Right cardiac atrium (tissue), 5 donors: ENCODE results near the gene DUSP2. TPM values are rescaled to one million over a fixed set of nuclear protein-coding genes. Genes with fewer than 3 reads are reported as not detected.
A peak's percentile ranks its signal among the peaks of the same experiment; 100 is the strongest.

Experiments
- ATAC-seq, 2 donors: fragments of 200-7000 bp; cut with Tn5 transposase; one replicate each; pipeline versions ENCODE4 v1.8.0 to v1.9.1; 2020; ENCODE audit warnings: moderate library complexity in 2 of 2, mild to moderate bottlenecking in 1 of 2
- DNase-seq, 3 donors: peaks; one replicate each; pipeline ENCODE4 v3.0.0-alpha.2; 2020
- H3K27ac ChIP-seq: one replicate; pipeline ENCODE4 v1.5.1; 2013; ENCODE audit warnings: mild to moderate bottlenecking, low read length, control low read depth, moderate library complexity
- H3K27me3 ChIP-seq: one replicate; pipeline ENCODE4 v1.6.1; 2013; ENCODE audit not compliant: control insufficient read depth, insufficient read depth
- H3K4me1 ChIP-seq: one replicate; pipeline ENCODE4 v1.6.1; 2013; ENCODE audit warnings: low read length; ENCODE audit not compliant: control insufficient read depth, insufficient read depth
- H3K4me3 ChIP-seq: one replicate; pipeline ENCODE4 v1.5.1; 2013; ENCODE audit warnings: low read length, control low read depth
- H3K9me3 ChIP-seq: one replicate; pipeline ENCODE4 v1.6.1; 2013; ENCODE audit warnings: low read length; ENCODE audit not compliant: control insufficient read depth
- WGBS: extraction: QIAGEN DNeasy Blood & Tissue Kit; methylation state at CpG from one replicate; pipeline ENCODE4 v1.1.7; 2013; 5-methylcytosine and 5-hydroxymethylcytosine counted together
- intact Hi-C, 4 donors: fragments of 100-400 bp; cut with DNase I; formaldehyde crosslinking; loops; one replicate each; pipeline versions ENCODE4 v1.11.0 to v1.14.0; 2022 to 2023
- polyA plus RNA-seq: library from polyadenylated mRNA; stranded (reverse); fragments of 200-250 nt; gene quantifications from one replicate; pipeline ENCODE4 v1.2.3, GENCODE V29; 2013
- total RNA-seq, 4 donors: library from RNA; stranded (reverse); fragmentation: NEBNext Ultra II Directional; extraction: Animal tissue kit (Norgen Biotek cat#: 25700); gene quantifications; one replicate each; pipeline ENCODE4 v1.2.1, GENCODE V29; 2021
- donor health status: healthy with polysubstance abuse.
- donor health status: DM: no; HTN: yes; CAD: no.
- donor health status: DM: no; HTN: no; CAD: no.
- donor health status: DM: no; HTN: yes; CAD: no; lungs with severe emphysema.
- donor health status: DM: yes; HTN: yes; CAD: no.

Gene DUSP2
- total and polyA plus RNA-seq, 5 donors, result 1.2 to 2.6 (median 1.7) TPM

DNA sequence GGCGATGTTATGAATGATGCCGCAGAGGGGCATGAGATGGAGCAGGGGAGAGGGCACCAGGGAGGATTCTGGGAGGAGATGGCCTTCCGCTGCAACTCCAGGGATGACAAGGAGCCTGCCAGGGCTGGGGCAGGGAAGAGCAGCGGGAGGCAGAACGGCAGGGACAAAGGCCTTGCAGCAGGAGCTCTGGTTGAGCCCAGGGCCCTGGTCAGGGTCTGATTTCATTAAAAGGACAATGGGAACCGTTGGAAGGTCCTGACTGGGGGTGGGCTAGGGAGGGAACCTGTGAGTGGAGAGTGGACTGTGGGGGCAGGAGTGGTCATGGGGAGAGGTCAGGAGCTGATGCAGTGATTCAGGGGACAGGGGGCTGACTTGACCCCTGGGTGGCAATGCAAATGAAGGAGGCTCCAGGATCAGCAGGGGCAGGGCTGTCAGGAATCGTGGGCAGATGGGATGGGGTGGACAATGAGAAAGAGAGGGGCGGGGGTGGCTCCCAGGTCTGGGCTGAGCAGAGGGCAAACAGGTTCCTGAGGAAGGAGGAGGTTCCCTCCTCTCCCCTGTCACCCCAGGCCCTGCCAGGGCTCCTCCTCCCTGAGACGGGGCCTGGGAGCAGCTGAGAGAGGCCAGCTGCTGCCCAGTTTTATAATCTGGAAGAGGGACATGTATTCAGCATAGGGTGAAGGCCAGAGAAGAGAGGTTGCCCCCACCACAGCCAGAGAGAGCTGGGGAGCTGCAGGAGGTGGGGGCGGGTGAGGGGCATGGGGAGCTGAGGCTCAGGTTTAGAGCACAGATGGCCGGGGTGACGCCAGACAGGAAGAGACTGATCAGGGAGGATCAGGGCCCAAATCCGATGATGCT, 7.3 kb upstream of the DUSP2 start:
- WGBS, result 76% methylated on average over 13 of the region's 13 CpGs
- no peak for ATAC-seq
- DNase-seq, result no peak
- Histone ChIP-seq H3K27me3 (no peaks in the 10 kb centered on the region), H3K4me1 (no peaks in the 10 kb centered on the region), H3K9me3 (no peaks in the 10 kb centered on the region), H3K27ac (no peak overlapping the region), H3K4me3 (no peak overlapping the region)
- intact Hi-C loops, result no loop called here

DNA sequence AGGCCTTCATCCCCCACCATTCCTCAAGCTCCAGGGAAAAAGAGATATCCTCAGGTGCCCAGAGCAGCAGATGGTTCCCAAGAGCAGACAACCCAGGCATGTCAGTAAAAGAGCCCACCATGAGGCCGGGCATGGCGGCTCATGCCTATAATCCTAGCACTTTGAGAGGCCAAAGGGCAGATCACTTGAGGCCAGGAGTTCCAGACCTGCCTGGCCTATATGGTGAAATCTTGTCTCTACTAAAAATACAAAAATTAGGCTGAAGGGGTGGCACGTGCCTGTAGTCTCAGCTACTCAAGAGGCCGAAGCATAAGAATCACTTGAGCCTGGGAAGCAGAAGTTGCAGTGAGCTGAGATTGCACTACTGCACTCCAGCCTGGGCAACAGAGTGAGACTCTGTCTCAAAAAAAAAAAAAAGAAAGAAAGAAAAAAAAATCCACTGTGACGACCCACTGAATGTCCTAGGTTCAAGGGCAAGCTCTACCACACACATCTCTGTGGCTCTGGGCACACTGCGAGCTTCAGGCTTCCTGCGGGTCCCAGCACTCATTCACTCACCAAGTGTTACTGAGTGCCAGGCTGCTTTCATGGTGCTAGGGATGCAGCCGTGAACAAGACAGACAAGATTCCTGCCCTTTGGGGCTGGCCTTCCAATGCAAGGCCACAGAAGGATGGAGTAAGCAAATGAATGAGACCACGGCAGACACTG, 6.5 kb upstream of the DUSP2 start:
- Histone ChIP-seq H3K4me1 (no peaks in the 10 kb centered on the region), H3K4me3 (no peak overlapping the region), H3K27me3 (no peaks in the 10 kb centered on the region), H3K27ac (no peak overlapping the region), H3K9me3 (no peaks in the 10 kb centered on the region)
- WGBS, result 93% methylated on average over 9 of the region's 9 CpGs
- intact Hi-C loops, result no loop called here
- DNase-seq, result no peak
- no peak for ATAC-seq

DNA sequence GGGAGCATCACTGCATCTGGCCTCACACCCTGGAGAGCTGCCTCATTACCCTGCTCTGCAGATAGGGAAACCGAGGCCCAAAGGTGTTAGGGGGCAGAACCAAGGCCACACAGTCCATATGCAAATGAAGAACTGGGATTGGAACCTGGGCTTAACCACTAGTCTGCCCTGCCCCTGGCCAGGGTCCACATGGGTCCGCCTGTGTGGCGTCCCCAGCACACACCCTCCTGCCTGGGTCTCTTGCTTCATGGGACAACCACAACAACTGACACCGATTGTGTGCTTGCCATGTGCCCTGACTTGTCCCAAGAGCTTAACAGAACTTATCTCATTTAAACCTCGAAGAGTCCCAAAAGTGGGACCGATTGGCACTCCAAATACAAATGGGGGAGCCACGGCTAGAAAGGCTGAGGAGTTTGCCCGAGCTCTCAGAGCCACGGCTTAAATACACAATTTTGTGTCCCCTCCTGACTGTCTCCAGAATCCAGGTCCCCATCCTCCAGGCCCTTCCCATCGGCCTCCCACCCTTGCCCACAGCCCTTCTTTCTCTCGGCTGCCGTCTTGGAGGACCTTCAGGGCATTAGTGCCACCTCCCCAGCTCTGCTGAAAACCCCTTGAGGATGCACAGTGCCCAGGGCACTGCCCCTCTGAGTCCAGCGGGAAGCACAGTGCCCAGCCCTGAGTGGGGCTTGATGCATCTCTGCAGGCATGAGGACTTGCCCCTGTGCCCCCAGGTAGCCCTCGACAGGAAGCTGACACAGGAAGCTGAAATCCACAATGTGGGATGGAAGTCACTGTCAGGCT, 5.8 kb upstream of the DUSP2 start:
- WGBS, result 93% methylated on average over 14 of the region's 14 CpGs
- intact Hi-C loops, result no loop called here
- no peak for DNase-seq

DNA sequence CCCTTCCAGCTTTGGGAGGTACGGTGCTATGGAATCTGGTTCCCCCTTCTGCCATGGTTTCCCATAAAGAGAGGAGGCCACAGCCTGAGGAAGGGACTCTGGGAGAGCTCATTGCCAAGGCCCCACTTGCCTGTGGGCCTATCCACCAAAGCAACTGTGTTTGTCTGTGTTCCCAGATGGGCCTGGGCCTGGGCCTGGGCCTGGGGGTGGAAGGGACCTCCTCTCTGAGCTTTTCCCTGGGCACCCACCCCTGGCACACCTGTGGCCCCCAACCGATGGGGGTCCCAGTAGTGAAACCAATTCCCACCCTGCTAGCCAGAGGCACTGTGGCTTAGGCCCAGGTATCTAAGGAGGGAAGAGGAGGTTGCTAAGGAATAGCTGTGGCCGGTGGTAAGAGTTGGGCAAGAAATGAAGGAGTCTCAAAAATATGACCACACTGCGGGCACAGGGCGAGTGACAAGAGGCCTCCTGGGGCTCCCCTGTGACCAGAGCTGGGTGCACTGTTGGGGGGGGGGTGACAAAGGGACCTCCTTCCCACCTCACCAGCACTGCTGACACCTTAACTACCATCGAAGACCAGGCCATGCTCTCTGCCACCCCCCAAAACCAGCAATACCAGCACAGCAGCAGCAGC, 4.9 kb upstream of the DUSP2 start:
- DNase-seq (no peak), ATAC-seq (no peak)
- WGBS, result 96% methylated on average over 6 of the region's 6 CpGs
- no peaks in the 10 kb centered on the region for H3K9me3 ChIP-seq
- no peak overlapping the region for H3K4me3 ChIP-seq
- intact Hi-C loops, result no loop called here
- H3K4me1 ChIP-seq, result no peaks in the 10 kb centered on the region
- no peak overlapping the region for H3K27ac ChIP-seq
- no peaks in the 10 kb centered on the region for H3K27me3 ChIP-seq

More for the DNA sequence above, 5.8 kb upstream of the DUSP2 start:
- ATAC-seq, result no peak
- Histone ChIP-seq H3K9me3 (no peaks in the 10 kb centered on the region), H3K27ac (no peak overlapping the region), H3K4me3 (no peak overlapping the region), H3K27me3 (no peaks in the 10 kb centered on the region), H3K4me1 (no peaks in the 10 kb centered on the region)

DNA sequence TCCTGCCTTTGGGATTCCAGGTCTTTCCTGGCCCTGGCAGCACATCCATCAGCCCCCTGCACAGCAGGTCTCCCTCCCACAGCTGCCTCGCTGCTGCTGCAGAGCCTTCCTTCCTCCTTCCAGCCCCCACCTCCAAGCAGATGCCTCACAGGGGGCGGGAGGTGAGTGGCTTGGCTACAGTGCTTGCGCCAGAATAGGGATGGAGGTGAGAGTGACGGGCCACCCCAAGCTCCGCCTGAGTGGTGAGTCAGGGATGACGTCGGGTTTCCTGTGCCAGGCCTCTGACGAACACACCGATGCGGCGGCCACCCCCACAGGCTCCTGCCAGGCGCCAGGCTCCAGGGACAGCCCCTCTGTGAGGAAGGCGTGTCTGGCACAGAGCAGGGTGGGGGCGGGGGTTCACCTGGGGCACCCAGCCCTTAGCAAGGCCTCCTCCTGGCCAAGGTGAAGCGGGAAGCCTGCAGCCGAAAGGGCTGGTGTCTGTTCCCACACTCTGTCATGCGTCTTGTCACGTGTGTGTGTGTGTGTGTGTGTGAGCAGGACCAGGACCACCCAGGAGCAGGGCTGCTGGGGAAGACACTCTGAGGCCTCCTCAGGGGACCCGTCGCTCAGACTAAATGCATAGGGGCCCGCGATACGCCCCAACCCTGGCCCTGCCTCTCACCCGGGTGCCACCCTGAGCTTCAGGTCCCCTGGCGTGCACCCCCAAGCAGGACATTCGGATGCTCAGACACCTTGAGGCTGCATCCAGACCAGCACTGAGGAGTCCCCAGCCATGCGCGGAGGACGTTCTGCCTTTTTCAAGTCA, 3.4 kb upstream of the DUSP2 start:
- WGBS, result 47% methylated on average over 29 of the region's 29 CpGs
- Histone ChIP-seq H3K27me3 (no peaks in the 10 kb centered on the region), H3K27ac (no peak overlapping the region), H3K4me1 (no peaks in the 10 kb centered on the region), H3K9me3 (no peaks in the 10 kb centered on the region), H3K4me3 (no peak overlapping the region)
- DNase-seq (peak; percentile 81 to 88 (median 85)), ATAC-seq (peak; percentile 41 to 79)
- intact Hi-C loops, result loop anchor here in 2 of 4 donors (10.0 kb wide), 1 partner anchor 116 kb away; the partner anchor contains the start of genes CIAO1 (in 2 of the 2) and TMEM127 (in 2 of the 2)

DNA sequence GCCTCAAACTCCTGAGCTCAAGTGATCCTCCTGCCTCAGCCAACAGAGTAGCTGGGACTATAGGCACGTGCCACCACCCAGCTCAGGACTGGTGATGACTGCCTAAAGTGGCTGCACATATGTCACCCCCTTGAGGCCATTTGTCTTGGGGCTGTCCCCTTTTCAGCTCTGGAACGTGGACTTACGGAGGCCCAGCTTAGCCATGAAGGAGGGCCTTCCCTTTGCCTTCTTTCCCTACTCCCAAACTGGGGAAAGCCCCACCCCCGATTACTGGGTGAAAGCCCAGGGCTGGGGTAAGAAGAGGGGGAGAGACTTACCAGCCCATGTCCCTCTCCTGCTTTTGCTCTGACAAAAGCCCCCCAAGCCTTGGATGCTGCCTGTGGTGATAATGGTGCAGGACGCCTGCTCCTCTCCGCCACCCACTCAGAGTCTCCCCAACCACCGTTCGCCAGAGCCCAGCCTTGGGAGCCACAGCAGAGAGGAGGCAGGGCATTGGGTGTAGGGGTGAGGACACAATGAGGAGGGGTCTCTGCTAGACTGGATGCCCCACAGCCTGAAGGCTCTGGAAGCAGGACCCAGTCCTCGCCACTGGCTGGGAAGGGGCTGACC, 2.5 kb upstream of the DUSP2 start:
- 70% methylated on average over 9 of the region's 9 CpGs for WGBS
- intact Hi-C loops, result loop anchor here in 2 of 4 donors (10.0 kb wide), 1 partner anchor 117 kb away; the partner anchor contains the start of genes CIAO1 (in 2 of the 2) and TMEM127 (in 2 of the 2)
- no peaks in the 10 kb centered on the region for H3K27me3 ChIP-seq
- no peak overlapping the region for H3K27ac ChIP-seq
- H3K9me3 ChIP-seq, result no peaks in the 10 kb centered on the region
- H3K4me3 ChIP-seq, result no peak overlapping the region
- no peaks in the 10 kb centered on the region for H3K4me1 ChIP-seq
- no peak for DNase-seq
- no peak for ATAC-seq

DNA sequence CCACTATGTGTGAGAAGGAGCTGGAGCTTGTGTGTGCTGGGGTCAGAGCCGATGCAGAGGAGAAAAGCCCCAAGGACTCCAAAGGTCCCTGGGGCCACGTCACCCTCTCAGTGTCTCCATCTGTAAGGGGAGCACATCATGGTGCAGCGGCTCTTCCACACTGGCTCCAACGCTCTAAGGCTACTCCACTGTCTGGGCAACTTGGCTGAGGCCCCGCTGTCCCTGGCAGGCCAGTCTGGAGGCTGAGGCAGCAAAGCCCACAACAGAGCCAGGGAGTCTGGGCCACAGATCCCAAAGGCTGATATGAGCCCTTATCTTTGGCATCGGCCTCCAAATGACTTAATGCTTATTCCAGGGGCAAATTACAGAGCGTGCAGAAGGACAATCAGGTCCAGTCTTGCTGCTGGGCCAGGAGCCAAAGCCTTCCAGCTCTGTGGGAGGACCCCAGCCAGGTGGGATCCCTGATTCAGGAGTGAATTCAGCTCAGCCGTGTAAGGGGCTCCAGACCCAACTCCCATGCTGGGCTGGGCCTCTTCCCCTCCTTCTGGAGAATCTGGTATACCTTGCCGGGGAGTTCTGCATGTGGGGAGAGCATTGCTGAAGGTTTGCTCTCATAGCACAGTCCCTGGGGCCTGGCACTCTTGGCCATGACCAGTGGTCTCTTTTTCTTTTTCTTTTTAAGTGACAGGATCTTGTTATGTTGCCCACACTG, 1.8 kb upstream of the DUSP2 start:
- Histone ChIP-seq H3K4me3 (no peak overlapping the region), H3K4me1 (no peaks in the 10 kb centered on the region), H3K9me3 (no peaks in the 10 kb centered on the region), H3K27me3 (no peaks in the 10 kb centered on the region), H3K27ac (no peak overlapping the region)
- ATAC-seq (no peak), DNase-seq (no peak)
- intact Hi-C loops, result loop anchor here in 2 of 4 donors (10.0 kb wide), 1 partner anchor 118 kb away; the partner anchor contains the start of genes CIAO1 (in 2 of the 2) and TMEM127 (in 2 of the 2)
- WGBS, result 71% methylated on average over 9 of the region's 9 CpGs

DNA sequence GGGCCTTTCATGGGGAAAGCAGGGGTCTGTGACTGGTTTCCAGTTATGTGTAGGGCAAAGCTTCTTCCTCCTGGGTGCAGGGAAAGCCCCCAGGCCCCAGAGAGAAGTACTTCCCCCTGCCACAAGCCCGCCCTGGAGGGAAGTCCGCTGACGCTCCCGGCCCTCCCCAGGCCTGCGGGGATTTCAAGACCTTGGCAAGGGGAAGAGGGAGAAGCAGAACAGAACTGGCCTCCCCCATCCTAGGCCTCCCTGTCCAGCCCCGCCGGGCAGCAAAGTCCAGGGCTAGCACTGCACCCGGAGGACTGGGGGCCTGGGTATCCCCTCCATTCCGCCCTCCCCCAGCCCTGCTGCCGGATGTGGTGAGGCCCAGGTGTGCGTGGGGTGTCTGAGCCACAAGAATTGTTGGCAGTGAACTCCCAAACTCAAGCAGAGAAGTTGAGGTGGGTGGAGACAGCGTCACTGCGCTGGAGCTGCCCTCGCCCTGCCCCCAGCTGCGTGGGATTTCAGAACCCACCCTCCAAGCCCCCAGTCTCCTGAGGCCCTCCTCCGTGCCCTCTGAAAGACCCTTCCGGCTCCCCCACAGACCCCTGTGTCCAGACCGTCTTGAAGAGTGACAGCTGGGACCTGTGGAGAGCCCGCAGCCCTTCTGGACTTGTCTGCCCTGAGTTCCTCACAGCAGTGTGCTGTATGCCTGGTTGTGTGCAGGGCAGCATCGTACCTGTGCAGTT, 1.1 kb upstream of the DUSP2 start:
- intact Hi-C loops, result loop anchor here in 2 of 4 donors (10.0 kb wide), 1 partner anchor 118 kb away; the partner anchor contains the start of genes CIAO1 (in 2 of the 2) and TMEM127 (in 2 of the 2)

DNA sequence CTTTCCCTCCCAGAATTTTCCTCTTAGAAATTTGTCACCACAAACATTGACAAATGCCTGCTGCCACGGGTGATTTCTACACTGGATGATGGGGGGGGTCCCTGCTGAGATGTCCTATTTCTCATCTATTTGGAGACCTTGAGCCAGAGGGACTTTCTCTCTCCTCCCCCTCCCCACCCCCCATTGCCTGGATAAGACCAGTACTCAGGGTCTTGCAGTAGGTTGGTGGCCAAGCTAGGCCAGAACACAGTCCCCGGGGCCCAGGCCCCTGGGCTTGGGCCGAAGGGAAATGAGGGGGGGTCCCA, 560 bp upstream of the DUSP2 start:
- intact Hi-C loops, result loop anchor here in 2 of 4 donors (10.0 kb wide), 1 partner anchor 119 kb away; the partner anchor contains the start of genes CIAO1 (in 2 of the 2) and TMEM127 (in 2 of the 2)
- WGBS, result 51% methylated on average over 3 of the region's 3 CpGs
- ATAC-seq, result no peak
- DNase-seq, result no peak
- no peaks in the 10 kb centered on the region for H3K9me3 ChIP-seq
- H3K4me1 ChIP-seq, result no peaks in the 10 kb centered on the region
- H3K4me3 ChIP-seq, result no peak overlapping the region
- no peaks in the 10 kb centered on the region for H3K27me3 ChIP-seq
- no peak overlapping the region for H3K27ac ChIP-seq

More for the DNA sequence above, 1.1 kb upstream of the DUSP2 start:
- WGBS, result 63% methylated on average over 20 of the region's 20 CpGs
- H3K4me1 ChIP-seq, result no peaks in the 10 kb centered on the region
- no peaks in the 10 kb centered on the region for H3K27me3 ChIP-seq
- no peaks in the 10 kb centered on the region for H3K9me3 ChIP-seq
- no peak overlapping the region for H3K27ac ChIP-seq
- DNase-seq (peak; percentile 57 to 84 (median 81)), ATAC-seq (peak; percentile 8 to 13)
- H3K4me3 ChIP-seq, result no peak overlapping the region
